K562 (cell line): Measurements from ENCODE around the gene WWOX. TPM values are rescaled to one million over a fixed set of nuclear protein-coding genes. Genes with fewer than 3 reads are reported as not detected.
A peak's percentile ranks its signal among the peaks of the same experiment; 100 is the strongest.

ENCODE experiments used
- ATAC-seq: fragments of 200-7000 bp; cut with Tn5 transposase; 3 replicates; pipeline ENCODE4 v1.9.1; 2020; ENCODE audit warnings: moderate library complexity
- BruUV-seq: library from RNA; stranded (reverse); fragments of 400-500 nt; replicated peaks from 2 replicates; lab custom pipeline; 2021; lab: Mats Ljungman, UMichigan
- CTCF ChIA-PET: fragments of 300-600 bp; formaldehyde crosslinking; extraction: SDS; loops from one replicate; lab custom pipeline; 2021; ENCODE audit warnings: low intra/inter-chr PET ratio; lab: Yijun Ruan, JAX
- POLR2A ChIA-PET: fragments of 300-600, 350-650 bp; sonication (Branson Sonifier 250); formaldehyde crosslinking; extraction: SDS; loops from one replicate; lab custom pipeline; 2021; ENCODE audit warnings: antibody characterized with exemption, inconsistent platforms; lab: Yijun Ruan, JAX
- DNase-seq, 4 experiments: peaks; one replicate each; pipeline versions ENCODE4 v3.0.0 to v3.0.0-alpha.2; 2011 to 2018; ENCODE audit warnings: low spot score in 3 of 4, mixed read lengths in 3 of 4; ENCODE audit errors: extremely low read depth in 1 of 4
- FAIRE-seq: peaks from 2 replicates; lab custom pipeline; 2011; peaks lifted over from hg19 to GRCh38; lab: Jason Lieb, UNC
- H2AFZ ChIP-seq: 2 replicates; pipeline ENCODE4 v1.6.0; 2011; ENCODE audit warnings: low read depth, low read length, control low read depth, inconsistent platforms
- H3K27ac ChIP-seq: fragments of 200-600 bp; 3 replicates; pipeline ENCODE4 v1.8.0; 2011; ENCODE audit warnings: low read depth, mild to moderate bottlenecking, control low read depth, inconsistent platforms, low read length, moderate library complexity, mixed read lengths; ENCODE audit errors: extremely low read depth
- H3K27me3 ChIP-seq, 2 experiments: fragments of 300-600 bp in 1 of 2; 2 replicates in 1 of 2; 3 replicates in 1 of 2; pipeline versions ENCODE4 v1.6.0 to v1.8.0; 2011; ENCODE audit warnings: inconsistent platforms in 2 of 2, low read length in 2 of 2, mild to moderate bottlenecking in 1 of 2, mixed read lengths in 1 of 2, moderate library complexity in 1 of 2; ENCODE audit not compliant: control insufficient read depth in 2 of 2, insufficient read depth in 2 of 2
- H3K36me3 ChIP-seq: fragments of 300-600 bp; 3 replicates; pipeline ENCODE4 v1.8.0; 2011; ENCODE audit warnings: mild to moderate bottlenecking, low read length, inconsistent platforms; ENCODE audit not compliant: control insufficient read depth, insufficient read depth
- H3K4me1 ChIP-seq, 2 experiments: fragments of 200-600 bp in 1 of 2; replicated peaks in 1 of 2; 2 replicates in 1 of 2; 3 replicates in 1 of 2; pipeline versions ENCODE4 v1.5.1 to v1.8.0; 2011; ENCODE audit warnings: inconsistent platforms in 2 of 2, low read length in 2 of 2, mild to moderate bottlenecking in 1 of 2, mixed read lengths in 1 of 2, moderate library complexity in 1 of 2; ENCODE audit not compliant: control insufficient read depth in 2 of 2, insufficient read depth in 2 of 2
- H3K4me2 ChIP-seq: 2 replicates; pipeline ENCODE4 v1.6.1; 2011; ENCODE audit warnings: low read length, control low read depth, inconsistent platforms, mixed read lengths; ENCODE audit not compliant: insufficient read depth
- H3K4me3 ChIP-seq: fragments of 200-600 bp; sonication (generic), shearing (Covaris generic); 2 replicates; pipeline ENCODE4 v1.5.1; 2016; ENCODE audit warnings: control low read depth, inconsistent platforms
- H3K79me2 ChIP-seq: fragments of 200-600 bp; 3 replicates; pipeline ENCODE4 v1.8.0; 2011; ENCODE audit warnings: low read length, inconsistent platforms; ENCODE audit not compliant: control insufficient read depth, insufficient read depth
- H3K9ac ChIP-seq, 2 experiments: 2 replicates each; pipeline versions ENCODE4 v1.6.0 to v1.6.1; 2011; ENCODE audit warnings: low read depth in 2 of 2, low read length in 2 of 2, control low read depth in 1 of 2, inconsistent platforms in 1 of 2, mild to moderate bottlenecking in 1 of 2, mixed read lengths in 1 of 2; ENCODE audit not compliant: insufficient read depth in 1 of 2
- H3K9me1 ChIP-seq: one replicate; pipeline ENCODE4 v1.6.0; 2011; ENCODE audit warnings: inconsistent platforms, mild to moderate bottlenecking, low read length, moderate library complexity; ENCODE audit not compliant: control insufficient read depth, insufficient read depth
- H3K9me3 ChIP-seq: replicated peaks from 2 replicates; pipeline ENCODE4 v1.5.1; 2011; ENCODE audit warnings: low read depth, low read length, inconsistent platforms; ENCODE audit not compliant: control insufficient read depth, insufficient read depth
- H4K20me1 ChIP-seq: replicated peaks from 2 replicates; pipeline ENCODE4 v1.6.1; 2011; ENCODE audit warnings: low read length, inconsistent platforms, mixed read lengths; ENCODE audit not compliant: control insufficient read depth, insufficient read depth
- BDP1 ChIP-seq: IDR thresholded peaks from 3 replicates; pipeline ENCODE4 v1.6.1; 2011; ENCODE audit not compliant: insufficient read length, insufficient read depth
- WGBS: fragments of 100-300 bp; shearing (Covaris generic); methylation state at CpG from one replicate; pipeline ENCODE4 v1.1.6; 2016; ENCODE audit warnings: low coverage, mixed read lengths; ENCODE audit not compliant: insufficient coverage; ENCODE audit errors: missing lambda C conversion rate; 5-methylcytosine and 5-hydroxymethylcytosine counted together
- in situ Hi-C: fragments of 300-500 bp; cut with MboI; formaldehyde crosslinking; loops from 4 replicates; pipeline ENCODE4 v1.15.0; 2018; ENCODE audit warnings: inconsistent platforms, mixed read lengths
- intact Hi-C: fragments of 100-400 bp; cut with micrococcal nuclease; formaldehyde crosslinking; loops from 2 replicates; pipeline ENCODE4 v1.14.2; 2022
- polyA plus RNA-seq, 8 experiments: library from polyadenylated mRNA; depleted of rRNA in 4 of 8; stranded (reverse) in 5 of 8; unstranded in 3 of 8; fragments of >200 nt; fragmentation: Nextera tagmentation in 2 of 8; fragmentation: Illumina TruSeq in 1 of 8; extraction: Ambion mirVana in 2 of 8; extraction: Trizol in 1 of 8; gene quantifications; 2 replicates each; pipeline versions ENCODE4 v1.2.1 to v1.2.3, GENCODE V29; 2011 to 2014; ENCODE audit warnings: inconsistent platforms in 1 of 8, missing spikeins in 1 of 8
- total RNA-seq, 7 experiments: library from RNA; depleted of rRNA in 6 of 7; stranded (reverse); fragments of >200 nt in 6 of 7; fragmentation: Illumina TruSeq in 2 of 7; extraction: Trizol in 2 of 7; gene quantifications; 2 replicates each; pipeline versions ENCODE4 v1.2.1 to v1.2.3, GENCODE V29; 2011 to 2021; ENCODE audit warnings: low replicate concordance in 1 of 7
- TF ChIP-seq, protein P1 (sequence below): IDR thresholded peaks from 2 replicates; pipeline ENCODE4 v1.6.1; 2016; ENCODE audit warnings: missing genetic modification characterization, missing compliant biosample characterization

The WWOX gene
- total and polyA plus RNA-seq, 9 of the 15 experiments (the other 6 are each of a cell fraction or from before 2014, with no cell fraction given) = 1.6 to 22.7 (median 8.1) TPM

DNA sequence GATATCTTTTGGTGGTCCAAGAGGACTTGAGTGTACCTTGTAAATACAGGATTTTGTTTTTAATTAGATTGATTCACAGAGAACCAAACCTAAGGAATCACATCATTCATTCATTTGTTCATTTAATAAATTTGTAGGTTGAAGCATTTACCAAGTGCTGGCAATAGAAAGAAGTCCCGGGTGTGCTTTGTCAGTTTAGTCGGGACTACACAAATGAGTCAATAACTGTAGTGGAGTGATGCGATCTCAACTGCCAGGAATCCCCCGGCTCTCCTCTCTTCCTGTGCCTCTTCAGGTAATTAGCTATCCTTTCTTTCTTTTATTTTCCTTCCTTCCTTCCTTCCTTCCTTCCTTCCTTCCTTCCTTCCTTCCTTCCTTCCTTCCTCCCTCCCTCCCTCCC, 1.4 kb upstream of the WWOX start:
- H3K9ac ChIP-seq = no peak overlapping the region
- H4K20me1 ChIP-seq = no peaks in the 10 kb centered on the region
- no peak overlapping the region for H3K4me2 ChIP-seq
- intact Hi-C loops (loop anchor here (2.0 to 10.0 kb wide), 2 partner anchors 91 to 423 kb away; no protein-coding TSS in a partner anchor), in situ Hi-C loops (no loop called here)
- H3K27me3 ChIP-seq = peaks cover under 1 to 2% of the 10 kb centered on the region in 2 experiments; a peak in 2 of 5 replicates
- no peaks in the 10 kb centered on the region for H3K9me1 ChIP-seq
- no peak overlapping the region for H3K4me3 ChIP-seq
- no peaks in the 10 kb centered on the region; the same call in 2 of the 3 replicates for H3K36me3 ChIP-seq
- FAIRE-seq = no peak
- no peak overlapping the region for H3K27ac ChIP-seq
- TF ChIP-seq, protein P1, sequence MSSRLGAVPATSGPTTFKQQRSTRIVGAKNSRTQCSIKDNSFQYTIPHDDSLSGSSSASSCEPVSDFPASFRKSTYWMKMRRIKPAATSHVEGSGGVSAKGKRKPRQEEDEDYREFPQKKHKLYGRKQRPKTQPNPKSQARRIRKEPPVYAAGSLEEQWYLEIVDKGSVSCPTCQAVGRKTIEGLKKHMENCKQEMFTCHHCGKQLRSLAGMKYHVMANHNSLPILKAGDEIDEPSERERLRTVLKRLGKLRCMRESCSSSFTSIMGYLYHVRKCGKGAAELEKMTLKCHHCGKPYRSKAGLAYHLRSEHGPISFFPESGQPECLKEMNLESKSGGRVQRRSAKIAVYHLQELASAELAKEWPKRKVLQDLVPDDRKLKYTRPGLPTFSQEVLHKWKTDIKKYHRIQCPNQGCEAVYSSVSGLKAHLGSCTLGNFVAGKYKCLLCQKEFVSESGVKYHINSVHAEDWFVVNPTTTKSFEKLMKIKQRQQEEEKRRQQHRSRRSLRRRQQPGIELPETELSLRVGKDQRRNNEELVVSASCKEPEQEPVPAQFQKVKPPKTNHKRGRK (tag) = 0 out of 2 replicates have a peak, but pooled peaks have one; percentile 45
- TF ChIP-seq BDP1 = no peak
- peak overlapping the region; percentile 99 for H2AFZ ChIP-seq
- H3K9me3 ChIP-seq = no peaks in the 10 kb centered on the region
- ChIA-PET CTCF (no interaction called here), POLR2A (interaction anchor here (0.6 to 0.7 kb wide), 2 partner anchors 41 to 122 kb away, joined by 3 read pairs; no protein-coding TSS in a partner anchor)
- H3K4me1 ChIP-seq = peaks cover 8 to 13% of the 10 kb centered on the region in 2 experiments; a peak in 4 of 5 replicates
- no peak for DNase-seq
- WGBS = 63% methylated on average over 3 of the region's 4 CpGs
- no peak for ATAC-seq
- BruUV-seq = no TSS peak
- peaks cover 7% of the 10 kb centered on the region; the same call in 1 of the 3 replicates for H3K79me2 ChIP-seq
